Stimulated activated CD4-positive, alpha-beta T cell treated with anti-CD3 and anti-CD28 coated beads, Interleukin-12 subunit alpha, Interleukin-12 subunit beta, amount 100 ng/mL, for 48 hours (primary cell): ENCODE results near the gene PRKAG2.
"Not testable (repeated sequence)": the region's sequence is repeated elsewhere in the genome, so short reads cannot be mapped to it uniquely, and the experiment has no call there.

Experiments used
- DNase-seq, 3 donors: peaks; one replicate each; pipeline ENCODE4 v3.0.0-alpha.2; 2020; ENCODE audit warnings: low read depth in 2 of 3, low spot score in 1 of 3

PRKAG2 gene

DNA sequence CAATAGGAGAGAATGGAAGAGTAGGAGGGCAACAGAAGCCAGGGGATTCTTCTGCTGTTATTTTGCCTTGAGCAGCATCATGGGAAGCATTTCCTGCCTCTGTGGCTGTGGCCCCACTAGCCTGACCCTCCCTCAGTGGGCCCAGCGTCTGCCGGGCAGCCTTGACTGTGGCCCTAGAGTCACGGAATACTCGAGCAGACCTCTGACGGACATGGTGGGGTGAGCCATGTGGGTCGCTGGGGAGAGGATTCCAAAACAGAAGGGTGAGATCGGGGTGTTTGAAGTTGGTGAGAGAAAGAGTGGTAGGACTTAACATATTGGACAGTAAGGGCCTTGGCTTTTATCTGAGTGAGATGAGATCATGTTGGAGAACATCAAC is 8.3 kb upstream of the PRKAG2 start:
- no peak for DNase-seq

DNA sequence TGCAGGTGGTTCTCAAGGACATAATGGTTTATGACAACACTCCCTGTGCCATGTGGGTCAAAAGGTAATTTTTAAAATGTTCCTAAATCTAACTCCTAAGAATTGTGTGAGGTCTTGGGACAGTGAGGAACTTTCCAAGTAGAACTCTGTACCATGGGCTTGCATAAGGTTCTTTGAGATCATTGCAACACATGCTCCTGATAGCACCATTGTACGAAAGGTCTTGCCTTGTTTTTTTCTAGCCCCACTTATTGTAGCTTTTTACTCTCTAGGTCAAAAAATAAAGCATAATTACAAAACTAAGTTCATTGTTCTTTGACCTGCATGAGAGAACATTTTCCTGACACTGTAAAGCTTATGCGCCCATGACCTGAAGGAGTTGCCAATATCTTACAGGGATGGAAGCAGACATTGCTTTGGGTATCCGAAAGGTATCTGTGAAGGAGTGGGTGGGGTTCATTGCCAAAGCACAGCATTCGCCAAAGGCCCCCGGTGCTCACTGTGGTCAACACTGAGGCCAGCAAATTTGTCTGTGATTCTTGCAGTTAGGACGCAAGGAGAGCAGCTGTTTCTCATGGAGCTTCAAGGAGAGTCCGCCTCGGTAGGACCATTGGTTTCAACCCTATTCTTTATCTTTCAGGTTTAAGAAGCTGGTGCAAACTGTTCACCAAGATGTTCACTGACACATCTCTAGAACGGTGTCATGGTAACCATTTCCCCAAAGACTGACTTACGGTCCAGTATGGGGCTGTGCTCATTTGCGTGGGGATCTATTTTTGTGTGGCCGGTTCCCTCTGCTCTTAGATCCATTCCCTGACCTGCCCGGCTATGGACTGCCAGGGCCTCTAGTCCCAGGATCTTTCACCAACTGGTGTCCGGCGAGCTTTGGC is 7.6 kb upstream of the PRKAG2 start:
- DNase-seq = no peak

DNA sequence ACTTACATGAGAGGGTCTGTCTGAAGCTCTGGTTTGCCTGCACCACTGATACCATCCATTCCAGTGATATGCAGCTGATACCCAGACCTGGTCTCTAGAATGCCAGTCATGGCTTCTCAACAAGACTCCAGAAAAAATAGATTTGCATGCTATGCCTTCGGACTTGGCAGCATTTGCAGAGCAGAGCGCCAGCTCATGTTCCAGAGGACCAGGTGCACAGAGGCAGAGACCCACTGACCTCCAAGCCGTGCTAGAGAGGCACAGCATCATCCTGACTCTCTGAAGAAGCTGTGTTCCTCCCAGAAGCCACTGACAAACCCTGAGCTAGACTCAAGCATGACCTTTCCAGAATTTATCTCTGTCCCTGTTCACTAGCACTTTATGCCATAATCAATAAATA is 6.9 kb upstream of the PRKAG2 start:
- DNase-seq = no peak

DNA sequence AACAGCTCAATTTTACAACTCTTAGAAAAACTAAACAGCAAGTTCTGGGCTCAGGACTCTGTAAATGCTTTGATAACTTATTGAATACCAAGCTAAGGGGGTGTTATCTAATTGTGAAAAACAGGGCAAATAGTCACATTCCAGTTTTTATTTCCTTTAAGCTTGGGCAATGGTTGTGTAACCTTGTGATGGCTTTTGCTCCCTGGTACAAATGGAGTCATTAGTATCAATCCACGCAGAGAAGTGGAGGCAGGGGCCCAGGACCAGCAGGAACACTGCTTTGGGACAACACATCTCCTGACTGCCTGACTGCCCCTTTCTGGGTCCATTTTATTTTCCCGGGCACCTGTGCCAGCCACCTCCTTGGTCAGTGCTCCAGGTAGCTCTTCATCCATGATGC is 5.8 kb upstream of the PRKAG2 start:
- no peak for DNase-seq

DNA sequence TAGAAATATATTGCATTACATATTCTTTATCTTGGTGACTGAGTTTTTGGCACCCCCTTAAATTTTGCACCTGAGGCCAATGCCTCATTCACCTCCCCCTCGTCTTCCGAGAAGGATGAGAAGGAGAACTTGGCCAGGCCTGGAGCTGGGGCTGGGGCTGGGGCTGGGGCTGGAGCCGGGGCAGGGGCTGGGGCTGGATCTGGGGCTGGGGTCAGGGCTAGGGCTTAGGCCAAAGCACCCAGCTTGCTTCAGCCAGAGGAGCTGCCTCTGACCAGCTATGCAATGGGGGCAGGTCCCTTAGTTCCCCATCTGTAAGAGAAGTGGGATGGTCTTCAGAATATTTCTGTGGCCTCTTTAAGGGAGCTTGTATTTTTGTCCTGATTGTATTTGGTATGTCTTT is 3.8 kb upstream of the PRKAG2 start:
- DNase-seq = no peak

DNA sequence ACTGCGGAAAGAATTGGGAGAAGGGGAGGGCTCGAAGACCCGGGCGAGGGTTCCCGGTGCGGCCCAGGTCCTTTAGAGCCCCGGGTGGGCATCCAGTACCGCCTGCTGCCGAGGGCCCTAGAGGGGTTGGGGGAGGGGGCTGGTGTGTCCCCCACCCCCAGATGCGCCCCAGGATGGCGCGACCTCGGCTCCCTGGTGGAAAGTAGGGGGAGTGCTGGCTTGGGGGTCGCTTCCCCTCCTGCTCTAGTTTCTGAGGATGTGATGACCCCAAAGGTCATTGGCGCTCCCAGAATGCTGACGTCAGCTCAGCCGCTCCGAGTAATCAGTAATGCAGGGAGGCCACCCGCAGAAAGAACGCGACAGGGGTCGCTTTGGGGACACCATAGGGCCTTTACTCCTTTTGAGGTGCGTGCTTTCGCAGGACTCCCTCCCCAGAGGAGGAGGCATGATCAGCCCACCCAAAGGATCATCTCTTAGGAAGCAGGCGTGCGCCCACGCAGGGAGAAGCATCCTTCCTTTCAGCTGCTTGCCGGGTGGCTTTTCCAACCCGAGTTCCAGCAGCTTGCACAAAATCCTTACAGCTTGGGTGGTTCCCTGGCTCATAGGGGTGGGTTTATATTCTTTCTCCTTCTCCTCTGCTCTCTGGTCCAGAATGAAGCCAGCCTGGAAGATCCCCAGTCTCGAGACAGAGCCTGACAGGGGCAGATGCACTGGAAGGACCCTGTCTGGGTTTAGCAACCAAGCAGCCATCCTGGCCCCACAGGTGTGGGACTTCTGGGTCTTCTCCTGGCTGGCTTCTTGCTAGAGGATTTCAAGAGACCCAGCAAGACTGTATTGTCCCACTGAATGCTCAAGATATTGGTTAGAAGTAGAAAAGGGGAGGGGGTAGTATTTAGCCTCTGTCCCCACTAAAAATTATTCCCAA is 1.3 kb upstream of the PRKAG2 start:
- DNase-seq = no peak

DNA sequence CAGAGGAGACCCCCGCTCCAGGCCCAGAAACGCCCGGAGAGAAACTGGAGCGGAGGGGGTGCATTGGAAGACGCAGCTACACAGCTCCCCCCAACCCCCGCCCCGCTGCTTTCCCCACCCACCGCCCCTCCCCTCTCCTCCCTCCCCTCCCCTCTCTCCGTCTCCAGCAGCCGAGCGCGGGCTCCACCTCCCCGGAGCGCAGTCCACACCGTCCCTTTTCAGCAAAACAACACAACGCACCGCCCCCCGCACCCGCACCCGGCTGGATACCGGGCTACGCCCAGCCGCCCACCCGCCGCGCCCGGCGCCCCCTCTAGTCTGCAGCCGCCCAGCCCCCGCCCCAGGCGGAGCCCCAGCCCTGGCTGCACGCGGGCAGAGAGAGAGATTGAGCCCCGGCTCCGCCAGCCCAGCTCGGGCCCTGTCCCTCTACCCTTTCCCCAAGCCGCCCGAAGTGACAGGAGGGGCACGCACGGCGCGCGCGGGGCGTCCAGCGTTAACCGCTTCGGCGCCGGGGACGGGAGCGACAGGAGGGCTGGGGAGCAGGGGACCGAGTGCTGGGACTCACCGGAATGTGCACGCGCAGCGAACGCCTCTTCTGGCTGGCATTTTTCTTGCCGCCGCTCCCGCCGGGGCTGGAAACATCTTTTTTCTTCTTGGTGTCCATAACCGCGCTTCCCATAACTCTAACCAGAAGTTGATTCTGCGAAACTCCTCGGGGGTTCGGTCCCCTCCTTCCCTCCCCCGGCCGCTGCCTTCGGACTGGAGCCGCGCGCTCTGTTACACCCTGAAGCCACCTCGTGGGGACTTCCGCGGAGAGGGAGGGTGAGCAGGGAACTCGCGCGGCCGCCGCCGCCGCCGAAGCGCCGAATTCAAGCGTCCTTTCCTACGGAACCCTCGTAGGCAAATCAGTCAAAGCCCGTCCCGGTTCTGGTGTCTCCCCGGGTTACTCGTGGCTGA is 695 bp downstream of the PRKAG2 start:
- peak; percentile 35 to 61 (median 42) for DNase-seq

DNA sequence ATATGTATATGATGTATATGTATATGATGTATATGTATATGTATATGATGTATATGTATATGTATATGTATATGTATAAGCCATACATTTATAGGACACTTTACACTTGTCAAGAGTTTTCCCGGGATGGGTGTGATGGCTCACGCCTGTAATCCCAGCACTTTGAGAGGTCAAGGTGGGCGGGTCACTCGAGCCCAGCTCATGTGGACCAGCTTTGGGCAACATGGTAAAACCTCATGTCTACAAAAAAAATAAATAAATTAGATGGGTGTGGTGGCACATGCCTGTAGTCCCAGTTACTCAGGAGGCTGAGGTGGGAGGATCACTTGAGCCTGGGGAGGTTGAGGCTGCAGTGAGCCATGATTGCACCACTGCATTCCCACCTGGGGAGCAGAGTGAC is 2.4 kb downstream of the PRKAG2 start:
- DNase-seq = not testable (repeated sequence)

DNA sequence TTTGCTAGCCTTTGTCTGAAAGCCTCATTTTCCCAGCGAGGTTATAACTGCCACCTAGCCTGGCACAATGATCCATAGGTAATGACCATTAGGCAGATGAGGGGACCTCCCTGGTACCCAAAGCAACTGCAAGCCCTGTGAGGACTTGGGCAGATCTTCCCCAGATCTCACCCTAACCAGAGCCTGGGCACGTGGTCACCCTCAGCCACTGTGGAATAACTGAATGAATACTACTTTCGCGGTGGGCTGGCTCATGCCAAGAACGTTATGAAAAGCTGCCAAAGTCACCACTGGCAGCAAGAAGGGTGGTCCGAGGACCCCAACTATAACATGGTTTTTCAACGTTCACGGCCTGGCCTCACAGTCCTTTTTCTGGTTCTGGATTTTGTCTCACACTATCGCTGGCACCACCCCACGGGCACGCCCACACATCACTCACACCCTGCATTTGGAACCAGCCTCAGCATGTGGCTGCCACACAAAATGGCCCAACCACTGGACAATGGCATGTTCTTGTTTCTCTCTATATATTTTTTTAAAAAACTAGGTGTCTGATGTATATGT is 3.4 kb downstream of the PRKAG2 start:
- no peak for DNase-seq

DNA sequence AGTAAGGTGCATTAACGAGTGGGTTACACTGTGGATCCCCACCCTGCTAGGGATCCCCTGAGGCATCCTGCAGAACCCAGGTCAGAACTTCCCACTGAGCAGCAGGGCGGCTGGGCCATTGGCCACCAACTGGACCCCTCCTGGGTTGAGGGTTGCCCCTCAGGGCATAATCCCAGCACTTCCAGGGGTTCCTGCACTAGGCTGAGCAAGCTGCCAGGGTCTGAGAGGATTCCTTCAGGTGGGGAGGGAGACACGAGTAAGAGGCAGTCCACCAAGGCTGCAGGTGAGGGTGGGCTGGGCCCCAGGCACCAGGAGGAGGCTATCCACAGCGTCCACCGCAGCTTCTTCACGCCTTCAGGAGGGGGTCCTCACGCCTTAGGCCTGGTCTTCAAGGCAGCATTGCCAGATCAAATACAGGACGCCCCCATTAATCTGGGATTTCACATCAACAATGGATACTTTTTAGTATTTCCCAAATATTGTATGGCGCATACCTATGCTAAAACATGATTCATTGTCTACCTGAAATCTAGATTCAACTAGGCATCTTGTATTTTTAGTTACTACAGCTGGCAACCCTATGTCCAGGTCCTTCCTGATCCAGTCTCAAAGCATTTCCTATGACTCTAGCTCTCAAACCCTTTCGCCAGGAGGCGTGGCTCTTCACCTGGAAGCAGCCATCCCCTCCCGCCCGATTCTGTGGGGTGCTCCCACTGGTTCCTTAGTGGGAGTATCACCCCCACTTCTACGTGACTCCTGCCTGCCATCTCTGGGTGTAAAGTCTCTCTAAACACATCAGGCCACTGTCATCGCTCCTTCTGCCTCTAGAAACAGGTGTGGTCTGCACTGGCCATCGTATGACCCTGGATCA is 4.1 kb downstream of the PRKAG2 start:
- DNase-seq = no peak

DNA sequence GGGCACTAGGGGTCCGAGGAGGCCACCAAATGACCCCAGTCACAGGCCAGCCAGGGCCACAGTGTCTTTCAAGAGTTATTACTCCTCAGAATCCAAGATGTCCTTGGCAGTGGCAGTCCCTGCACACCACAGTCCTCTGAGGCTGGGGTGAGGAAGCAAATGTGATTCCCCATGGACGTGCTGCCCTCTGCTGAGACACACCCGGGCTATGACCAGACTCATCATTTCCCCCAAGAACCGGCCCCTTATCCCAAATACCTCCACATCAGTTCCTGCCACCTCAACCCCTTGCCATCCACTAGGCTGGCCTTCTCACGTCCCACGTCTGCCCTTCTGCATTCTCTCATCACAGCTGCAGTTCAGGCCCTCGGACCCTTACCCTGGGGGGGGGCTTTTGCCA is 5.0 kb downstream of the PRKAG2 start:
- no peak for DNase-seq

DNA sequence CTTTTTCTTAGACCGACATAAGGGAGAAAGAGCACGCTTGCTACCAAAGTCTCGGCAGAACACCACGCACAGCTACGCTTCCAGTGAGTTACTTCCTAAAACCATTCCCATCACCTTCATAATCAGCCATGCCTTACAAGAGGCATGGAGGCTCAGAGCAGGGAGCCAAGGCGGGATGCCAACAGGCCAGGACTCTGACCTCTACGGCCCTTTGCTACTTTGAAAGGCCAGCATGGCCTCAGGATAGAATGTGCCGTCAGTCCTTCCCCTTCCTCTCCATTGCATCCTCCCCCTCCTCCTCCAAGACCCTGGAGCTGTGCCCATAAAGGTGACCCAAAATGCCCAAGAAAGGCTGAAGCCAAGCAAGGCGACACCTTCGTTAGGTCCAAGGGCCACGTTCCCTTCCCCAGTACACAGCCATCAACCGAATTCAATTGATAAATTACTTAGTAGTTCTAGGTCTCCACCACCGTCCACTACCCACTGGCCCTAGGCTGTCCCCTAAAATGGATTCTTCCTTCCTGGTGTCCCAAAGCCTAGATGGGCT is 5.7 kb downstream of the PRKAG2 start:
- no peak for DNase-seq

DNA sequence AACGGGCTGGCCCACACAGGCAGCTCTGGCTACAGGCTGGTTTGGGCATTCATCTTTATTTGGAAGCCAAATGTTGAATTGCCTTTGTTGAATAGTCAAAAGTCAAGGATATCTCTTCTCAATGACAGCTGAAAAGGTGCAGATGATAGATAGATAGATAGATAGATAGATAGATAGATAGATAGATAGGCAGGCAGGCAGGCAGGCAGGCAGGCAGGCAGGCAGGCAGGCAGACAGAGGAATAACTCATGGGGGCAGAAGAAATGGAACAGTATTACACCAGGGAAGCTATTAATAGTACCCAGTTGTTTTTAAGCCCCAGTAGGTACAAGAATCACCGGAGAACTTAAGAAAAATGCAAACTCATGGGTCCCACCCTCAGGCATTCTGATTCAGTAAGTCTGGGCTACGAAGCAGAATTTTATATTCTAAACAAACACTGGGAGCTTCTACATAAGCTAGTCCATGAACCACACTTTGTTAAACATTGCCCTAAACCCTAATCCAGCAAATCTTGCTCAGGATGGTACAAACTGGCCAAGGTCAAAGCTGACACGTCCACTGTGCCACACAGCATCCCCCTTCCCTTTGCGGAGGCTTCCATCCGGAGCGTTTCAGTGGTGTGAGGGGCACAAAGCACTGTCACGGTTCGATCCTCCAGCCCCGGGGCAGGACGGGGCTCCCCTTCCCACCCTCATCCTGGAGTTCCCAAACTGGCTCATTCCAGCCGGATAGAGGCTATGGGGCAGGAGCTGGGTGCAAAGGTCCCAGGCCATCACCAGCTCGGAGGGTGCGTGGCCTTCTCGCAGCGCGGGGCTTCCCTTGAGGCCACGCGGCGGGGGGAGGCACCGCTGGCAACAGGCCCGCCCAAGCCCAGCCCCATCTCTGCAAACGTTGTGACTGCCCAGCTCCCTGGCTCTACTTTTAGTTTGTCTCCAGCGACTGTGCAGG is 6.7 kb downstream of the PRKAG2 start:
- no peak for DNase-seq

DNA sequence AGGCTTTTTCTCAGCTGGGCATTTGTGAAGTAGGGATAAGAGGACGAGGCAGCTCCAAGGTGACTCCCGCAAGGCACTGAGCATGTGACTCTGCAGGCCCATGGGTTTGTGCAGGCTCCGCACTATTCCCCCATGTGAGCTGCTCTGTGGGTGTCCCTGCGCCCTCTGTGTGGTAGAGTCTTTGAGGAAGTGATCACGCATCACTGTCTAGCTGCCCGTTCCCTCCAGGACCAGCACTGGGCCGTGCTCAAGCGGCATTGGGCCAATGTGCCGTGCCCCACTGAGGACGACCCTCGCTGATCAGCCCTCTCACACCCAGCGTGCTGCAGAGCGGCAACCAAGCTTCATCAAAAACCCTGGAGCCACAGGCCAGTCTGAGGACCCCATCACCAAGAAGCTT is 7.5 kb downstream of the PRKAG2 start:
- no peak for DNase-seq

DNA sequence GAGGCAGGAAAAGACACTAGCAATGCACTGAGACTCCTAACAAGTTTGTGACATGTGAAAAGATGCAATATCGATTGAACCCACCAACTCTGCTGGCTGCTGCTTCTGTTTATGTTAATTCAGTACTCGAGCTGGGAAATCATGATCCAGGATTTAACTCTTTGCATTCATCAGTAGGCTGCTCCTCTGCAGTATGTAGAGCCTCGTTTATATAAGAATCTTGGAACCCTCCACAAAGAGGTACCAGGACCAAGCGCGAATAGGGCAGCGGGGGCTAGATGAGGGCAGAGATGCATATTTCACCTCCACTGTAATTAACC is 7.8 kb downstream of the PRKAG2 start:
- no peak for DNase-seq

DNA sequence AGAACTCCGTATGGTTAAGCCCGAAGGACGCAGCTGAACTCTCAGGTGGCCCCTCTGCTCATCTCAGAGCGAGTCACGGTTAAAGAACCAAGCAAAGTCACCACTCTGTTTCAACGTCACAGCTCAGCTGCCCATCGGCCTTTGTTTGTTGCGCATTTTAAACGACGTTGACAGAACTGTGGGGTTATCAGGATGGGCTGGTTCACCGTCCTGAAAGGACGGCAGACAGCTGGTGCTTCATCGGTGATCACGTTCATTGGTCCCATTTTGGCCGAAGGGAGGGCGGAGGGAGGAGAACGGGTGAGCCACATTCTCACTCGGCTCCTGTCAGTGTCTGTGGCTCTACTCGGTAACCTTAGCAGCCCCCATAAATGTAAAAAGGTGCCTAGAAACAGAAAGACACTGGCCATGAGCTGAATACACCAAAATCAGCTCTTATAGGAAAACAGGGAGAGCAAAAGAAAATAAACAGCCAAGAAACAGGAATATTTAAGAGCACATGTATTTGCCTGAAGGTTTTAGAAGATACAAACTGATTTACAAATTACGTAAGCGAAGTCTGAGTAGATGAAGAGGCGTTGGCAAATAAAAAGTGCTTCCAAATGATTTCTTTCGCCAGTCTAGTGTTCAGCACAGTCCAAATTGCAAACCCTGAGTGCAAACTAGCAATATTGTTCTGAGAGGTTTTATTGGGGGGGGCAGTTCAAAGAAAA is 8.4 kb downstream of the PRKAG2 start:
- no peak for DNase-seq

DNA sequence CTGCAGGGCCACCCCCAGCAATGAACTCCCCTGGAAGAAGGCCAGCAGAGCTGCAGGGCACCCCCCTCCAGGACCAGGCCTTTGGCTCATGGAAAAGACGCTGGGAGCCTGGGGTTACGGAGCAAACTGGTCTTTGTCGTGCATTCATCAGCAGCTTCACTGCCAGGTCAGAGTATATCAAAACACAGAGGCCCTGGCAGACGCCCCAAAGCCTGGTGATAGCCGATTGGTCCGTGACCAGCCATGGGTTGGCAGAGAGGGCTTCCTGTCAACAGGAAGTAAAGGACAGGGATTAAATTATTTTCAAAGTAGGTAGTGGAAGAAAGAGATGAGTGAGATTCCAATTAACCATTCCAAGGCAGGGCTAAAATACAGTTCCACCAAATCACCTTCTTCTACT is 9.0 kb downstream of the PRKAG2 start:
- no peak for DNase-seq
